T-helper 2 cell (primary cell): Measurements from ENCODE around the gene ZNF444.
"Not testable (repeated sequence)": the region's sequence is repeated elsewhere in the genome, so short reads cannot be mapped to it uniquely, and the experiment has no call there.

Experiments used
- DNase-seq, 5 experiments: peaks; one replicate each; pipeline versions ENCODE4 v3.0.0 to v3.0.0-alpha.2; 2012 to 2022

Gene ZNF444

DNA sequence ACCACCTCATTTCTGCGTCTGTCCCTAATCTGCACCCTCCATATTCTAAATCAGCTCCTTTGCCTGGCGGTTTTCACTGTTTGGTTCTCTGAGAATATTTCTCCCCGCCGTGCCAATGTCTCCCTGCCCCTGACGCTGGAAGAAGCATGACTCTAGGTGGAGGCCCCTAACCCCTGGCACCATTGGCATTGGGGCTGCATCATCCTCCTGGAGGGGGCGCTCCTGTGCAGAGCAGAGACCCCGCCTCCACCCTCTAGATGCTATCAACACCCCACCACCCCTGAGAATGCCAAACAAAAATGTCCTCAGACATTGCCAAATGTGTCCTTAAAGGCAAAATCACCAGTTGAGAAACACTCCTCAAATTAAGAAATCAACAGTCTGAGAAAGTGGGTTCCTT is 50.0 kb downstream of the ZNF444 start:
- DNase-seq: no peak

DNA sequence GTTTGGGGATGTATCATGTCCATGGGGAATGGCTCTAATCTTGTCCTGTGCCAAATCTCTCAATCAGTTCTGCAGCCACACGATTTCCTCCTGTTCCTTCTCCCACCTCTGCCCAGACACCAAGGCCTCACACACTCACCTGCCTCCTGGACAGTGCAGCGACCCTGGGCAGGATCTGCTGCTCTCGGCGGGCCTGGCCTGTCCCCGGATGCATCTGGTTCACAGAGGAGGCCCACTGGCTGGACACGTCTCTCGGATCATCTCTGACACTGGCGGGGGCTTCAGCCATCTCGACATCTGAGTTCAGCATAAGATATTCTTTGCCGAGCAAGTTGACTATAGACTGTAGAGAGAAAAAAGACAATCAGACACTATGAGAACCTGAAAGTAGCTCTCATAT is 50.6 kb downstream of the ZNF444 start:
- DNase-seq: no peak

GRCh38 chr19:56193981-56194640 is 53.0 kb downstream of the ZNF444 start:
- no peak for DNase-seq

DNA sequence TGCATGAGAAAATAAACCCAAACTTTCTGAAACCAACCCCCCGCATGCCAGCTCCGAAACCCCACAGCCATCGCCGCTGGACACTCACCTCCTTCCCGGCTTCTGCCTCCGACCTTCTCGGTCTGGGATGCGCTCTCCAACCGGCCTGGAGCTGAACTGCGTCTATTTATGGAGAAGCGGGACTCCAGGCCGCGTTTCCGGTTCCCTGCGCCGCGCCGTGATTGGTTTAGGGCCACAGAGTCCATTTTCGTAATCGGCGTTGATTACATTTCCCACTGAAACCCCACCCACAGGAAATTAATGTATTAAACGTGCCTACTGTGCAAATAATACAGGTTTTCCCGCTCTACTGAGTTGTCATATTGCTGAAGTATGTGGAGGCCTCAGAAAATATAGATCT is 56.6 kb downstream of the ZNF444 start, which contains the start of gene ZSCAN5B:
Gene ZSCAN5B, minus strand, starts transcription at position 138 of the 400 bp plus-strand sequence. CDS start 4,731 bp downstream, outside the sequence.
- DNase-seq: not testable (repeated sequence)

DNA sequence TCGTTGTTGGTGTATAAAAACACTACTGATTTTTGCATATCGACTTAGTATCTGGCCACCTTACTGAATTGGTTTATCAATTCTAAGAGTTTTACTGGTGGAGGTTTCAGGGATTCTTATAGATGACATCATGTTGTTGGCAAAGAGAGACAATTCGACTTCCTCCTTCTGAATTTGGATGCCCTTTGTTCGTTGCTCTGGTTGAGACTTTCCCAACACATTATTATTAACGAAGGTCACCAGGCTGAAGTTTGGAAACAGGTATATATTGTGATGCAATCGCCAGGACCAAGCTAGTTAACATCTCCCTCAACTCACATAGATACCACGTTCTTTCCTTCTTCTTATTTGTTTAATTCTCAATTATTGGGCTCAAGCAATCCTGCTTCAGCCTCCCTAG is 58.6 kb downstream of the ZNF444 start:
- DNase-seq: no peak

DNA sequence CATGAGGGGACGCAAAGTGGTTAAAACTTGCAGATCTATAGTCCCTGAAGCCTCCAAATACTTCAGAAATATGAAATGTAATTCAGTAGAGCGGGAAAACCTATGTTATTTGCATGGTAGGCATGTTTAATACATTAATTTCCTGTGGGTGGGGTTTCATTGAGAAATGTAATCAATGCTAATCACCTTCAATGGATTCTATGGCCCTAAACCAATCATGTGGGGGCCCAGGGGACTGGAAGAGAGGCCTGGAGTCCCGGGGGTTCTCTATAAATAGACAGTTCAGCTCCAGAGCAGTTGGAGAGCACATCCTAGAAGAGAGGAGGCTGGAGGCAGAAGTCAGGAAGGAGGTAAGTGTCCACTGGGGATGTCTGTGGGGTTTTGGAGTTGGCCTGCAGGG is 60.9 kb downstream of the ZNF444 start, which contains the start of gene ZSCAN5C:
Gene ZSCAN5C, plus strand, starts transcription at position 301 of the 400 bp plus-strand sequence. CDS start 3,641 bp downstream, outside the sequence.
- no peak for DNase-seq

- DNase-seq: not testable (repeated sequence)
These were observed 66.5 kb downstream of the ZNF444 start for GRCh38 chr19:56207581-56207980.

GRCh38 chr19:56209091-56209490 is 68.0 kb downstream of the ZNF444 start:
- no peak for DNase-seq

DNA sequence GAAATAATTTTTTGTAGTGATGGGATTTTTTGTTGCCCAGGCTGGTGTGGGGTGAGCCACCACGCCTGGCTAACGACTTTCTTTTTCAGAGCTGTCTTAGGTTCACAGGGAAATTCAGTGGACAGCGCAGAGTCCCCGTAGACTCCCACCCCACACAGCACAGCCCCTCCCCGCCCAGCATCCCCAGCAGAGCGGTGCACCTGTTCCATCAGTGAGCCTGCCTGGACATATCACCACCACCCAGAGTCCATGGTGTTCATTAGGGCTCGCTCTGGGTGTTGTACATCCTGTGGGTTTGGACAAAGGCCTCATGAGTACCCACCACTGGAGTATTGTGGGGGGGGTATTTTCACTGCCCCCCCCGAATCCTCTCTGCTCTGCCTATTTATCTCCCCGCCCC is 68.9 kb downstream of the ZNF444 start:
- not testable (repeated sequence) for DNase-seq
